Erythroblast (primary cell): ENCODE data around the gene IDE.

Experiments
- GATA1 ChIP-seq: IDR thresholded peaks from 2 replicates; pipeline ENCODE4 v1.6.1; 2011; ENCODE audit warnings: low read depth, mild to moderate bottlenecking, control low read depth, low read length, moderate library complexity
- POLR2A ChIP-seq: IDR thresholded peaks from 2 replicates; pipeline ENCODE4 v1.6.1; 2011; ENCODE audit warnings: mild to moderate bottlenecking, low read length

DNA sequence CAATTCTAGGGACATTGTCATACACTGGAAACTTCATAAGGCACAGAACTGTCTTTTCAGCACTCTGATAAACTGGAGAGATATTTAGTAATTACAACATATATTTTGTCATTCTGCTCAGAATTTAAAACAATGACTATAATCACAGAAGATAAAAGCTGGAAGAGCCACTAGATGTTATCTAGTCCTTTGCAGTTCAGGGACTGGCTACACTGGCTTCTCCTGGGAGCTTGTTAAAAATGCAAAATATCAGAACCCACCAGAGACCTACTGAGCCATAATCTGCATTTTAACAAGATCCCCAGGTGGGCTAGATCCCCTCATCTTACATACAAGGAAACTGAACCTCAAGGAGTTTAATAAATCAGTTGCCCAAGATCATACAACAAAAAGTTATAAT, 32.3 kb downstream of the IDE start:
- TF ChIP-seq POLR2A, result no peak
- no peak for TF ChIP-seq GATA1
